ENCODE results near the gene MAPRE3. TPM values are rescaled to one million over a fixed set of nuclear protein-coding genes. Genes with fewer than 3 reads are reported as not detected.

MAPRE3 gene
- total and polyA plus RNA-seq, 9 of the 15 experiments (the other 6 are each of a cell fraction or from before 2014, with no cell fraction given), result 0.70 to 43.2 (median 12.6) TPM

- TF ChIP-seq CUX1 (CRISPR knock-in tag; IDR thresholded peaks at IDR 0.05) (0 out of 2 replicates have a peak, but pooled peaks have one; percentile 65), C11orf30 (IDR thresholded peaks at IDR 0.05; ENCODE audit: low read depth) (no peak), ZNF764 (CRISPR knock-in tag; IDR thresholded peaks at IDR 0.05; ENCODE audit: low read depth) (no peak), ZNF668 (CRISPR knock-in tag; IDR thresholded peaks at IDR 0.05) (no peak), KLF1 (tag; IDR thresholded peaks at IDR 0.05) (no peak), ZNF449 (CRISPR knock-in tag; IDR thresholded peaks at IDR 0.05) (no peak), ZNF561 (CRISPR knock-in tag; conservative IDR thresholded peaks at IDR 0.05) (no peak), SMARCA5 (IDR thresholded peaks at IDR 0.05) (no peak), SLC30A9 (CRISPR knock-in tag; IDR thresholded peaks at IDR 0.05) (no peak), ETV1 (tag; conservative IDR thresholded peaks at IDR 0.05; ENCODE audit: low read depth) (no peak), GATAD2A (IDR thresholded peaks at IDR 0.05) (no peak), BRD4 (IDR thresholded peaks at IDR 0.05) (no peak), MEIS2 (IDR thresholded peaks at IDR 0.05; ENCODE audit: partially characterized antibody) (peak; percentile 93), E2F3 (CRISPR knock-in tag; IDR thresholded peaks at IDR 0.05) (no peak), CREB3 (tag; conservative IDR thresholded peaks at IDR 0.05; ENCODE audit: low read depth) (peak; percentile 37; the same call in 1 of the 2 replicates), NFIX (CRISPR knock-in tag; IDR thresholded peaks at IDR 0.05; ENCODE audit: low read depth) (no peak; the same call in 1 of the 2 replicates), ZNF696 (CRISPR knock-in tag; conservative IDR thresholded peaks at IDR 0.05) (no peak), CEBPG (CRISPR knock-in tag; IDR thresholded peaks at IDR 0.05) (no peak), CEBPG (tag; conservative IDR thresholded peaks at IDR 0.05 in 1 of 2, IDR thresholded peaks at IDR 0.05 in 1 of 2) (no peak), RBM39 (optimal IDR thresholded peaks at IDR 0.05; ENCODE audit: low read depth, low read length) (no peak), ARNT (IDR thresholded peaks at IDR 0.05) (peak; percentile 20 to 72; a peak in 1 of 4 replicates), SMARCE1 (IDR thresholded peaks at IDR 0.05) (peak; percentile 77)
Measured at GRCh38 chr2:27019931-27020855, 49.8 kb downstream of the MAPRE3 start (continued).

All from K562 (cell line).